Measurements from ENCODE around the gene KRTAP23-1.

DNA sequence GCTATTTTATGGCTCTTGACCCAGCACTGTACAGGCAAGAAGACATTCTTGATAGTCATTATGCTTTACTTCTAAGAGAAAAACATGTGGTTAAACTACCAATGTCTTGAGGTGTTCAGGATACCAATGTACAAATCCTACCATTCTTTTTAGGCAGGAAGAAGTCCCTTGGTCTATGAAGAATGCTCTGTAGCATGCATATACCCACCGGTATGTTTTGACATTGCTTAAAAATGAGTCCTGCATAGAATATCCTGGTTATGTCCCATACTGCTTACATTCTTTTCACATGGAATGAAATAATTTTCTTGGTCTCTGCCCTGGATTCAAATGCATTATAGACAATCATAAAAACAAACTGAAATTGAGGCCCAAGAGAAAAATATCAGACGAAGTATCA is 15.7 kb downstream of the KRTAP23-1 start:
- TF ChIP-seq, protein P1, sequence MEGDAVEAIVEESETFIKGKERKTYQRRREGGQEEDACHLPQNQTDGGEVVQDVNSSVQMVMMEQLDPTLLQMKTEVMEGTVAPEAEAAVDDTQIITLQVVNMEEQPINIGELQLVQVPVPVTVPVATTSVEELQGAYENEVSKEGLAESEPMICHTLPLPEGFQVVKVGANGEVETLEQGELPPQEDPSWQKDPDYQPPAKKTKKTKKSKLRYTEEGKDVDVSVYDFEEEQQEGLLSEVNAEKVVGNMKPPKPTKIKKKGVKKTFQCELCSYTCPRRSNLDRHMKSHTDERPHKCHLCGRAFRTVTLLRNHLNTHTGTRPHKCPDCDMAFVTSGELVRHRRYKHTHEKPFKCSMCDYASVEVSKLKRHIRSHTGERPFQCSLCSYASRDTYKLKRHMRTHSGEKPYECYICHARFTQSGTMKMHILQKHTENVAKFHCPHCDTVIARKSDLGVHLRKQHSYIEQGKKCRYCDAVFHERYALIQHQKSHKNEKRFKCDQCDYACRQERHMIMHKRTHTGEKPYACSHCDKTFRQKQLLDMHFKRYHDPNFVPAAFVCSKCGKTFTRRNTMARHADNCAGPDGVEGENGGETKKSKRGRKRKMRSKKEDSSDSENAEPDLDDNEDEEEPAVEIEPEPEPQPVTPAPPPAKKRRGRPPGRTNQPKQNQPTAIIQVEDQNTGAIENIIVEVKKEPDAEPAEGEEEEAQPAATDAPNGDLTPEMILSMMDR (conservative IDR thresholded peaks at IDR 0.05; ENCODE audit: low read depth, low read length), result no peak
- no peak for TF ChIP-seq POLR2A (IDR thresholded peaks at IDR 0.05; ENCODE audit: low read depth, low read length)
- TF ChIP-seq RFX5 (IDR thresholded peaks at IDR 0.05; ENCODE audit: low read depth, low read length), result no peak
- no peak for TF ChIP-seq MXI1 (IDR thresholded peaks at IDR 0.05; ENCODE audit: borderline replicate concordance, low read depth, low read length)
